Thyroid gland (tissue), 4 donors: Measurements from ENCODE around the gene FXYD7.

Source experiments
- CTCF ChIP-seq, 6 experiments: fragments of 200-600 bp in 3 of 6; fragments of 450-650 bp in 3 of 6; sonication (generic) in 3 of 6; IDR thresholded peaks; one replicate each; pipeline ENCODE4 v1.5.1; 2016 to 2019; ENCODE audit warnings: antibody characterized with exemption in 6 of 6, mild to moderate bottlenecking in 2 of 6, inconsistent platforms in 1 of 6, moderate library complexity in 1 of 6
- POLR2A ChIP-seq, 2 donors: fragments of 450-650 bp; IDR thresholded peaks; one replicate each; pipeline ENCODE4 v1.6.1; 2017; ENCODE audit warnings: antibody characterized with exemption in 2 of 2, mild to moderate bottlenecking in 2 of 2, moderate library complexity in 1 of 2

- TF ChIP-seq CTCF (IDR thresholded peaks at IDR 0.05) = no peak
- no peak for TF ChIP-seq POLR2A (IDR thresholded peaks at IDR 0.05)
Observed at GRCh38 chr19:35095667-35096368, 47.2 kb upstream of the FXYD7 start.
